IMR-90 (cell line): ENCODE measurements around the gene DBN1.

Experiments
- BHLHE40 ChIP-seq: fragments of 150-350 bp; IDR thresholded peaks from 2 replicates; pipeline ENCODE4 v1.6.1; 2016; ENCODE audit warnings: mild to moderate bottlenecking, low read depth, low read length
- CEBPB ChIP-seq: IDR thresholded peaks from 2 replicates; pipeline ENCODE4 v1.6.1; 2012; ENCODE audit warnings: low read depth, low read length, improper control_type of control experiment
- CTCF ChIP-seq: conservative IDR thresholded peaks from 2 replicates; pipeline ENCODE4 v1.5.1; 2012; ENCODE audit warnings: mild to moderate bottlenecking, low read depth, low read length, improper control_type of control experiment
- FOS ChIP-seq: fragments of 150-350 bp; IDR thresholded peaks from 2 replicates; pipeline ENCODE4 v1.6.1; 2016; ENCODE audit warnings: low read depth, low read length
- MAZ ChIP-seq: IDR thresholded peaks from 2 replicates; pipeline ENCODE4 v1.6.1; 2012; ENCODE audit warnings: low read depth, mild to moderate bottlenecking, low read length, improper control_type of control experiment, moderate library complexity, borderline replicate concordance
- MXI1 ChIP-seq: IDR thresholded peaks from 2 replicates; pipeline ENCODE4 v1.6.1; 2012; ENCODE audit warnings: low read depth, mild to moderate bottlenecking, low read length, moderate library complexity, borderline replicate concordance
- NFE2L2 ChIP-seq: fragments of 150-350 bp; IDR thresholded peaks from 2 replicates; pipeline ENCODE4 v1.6.1; 2016; ENCODE audit warnings: low read depth, mild to moderate bottlenecking, low read length
- POLR2A ChIP-seq: IDR thresholded peaks from 2 replicates; pipeline ENCODE4 v1.6.1; 2012; ENCODE audit warnings: mild to moderate bottlenecking, low read depth, low read length
- RAD21 ChIP-seq: IDR thresholded peaks from 2 replicates; pipeline ENCODE4 v1.6.1; 2012; ENCODE audit warnings: low read length, improper control_type of control experiment
- RCOR1 ChIP-seq: IDR thresholded peaks from 2 replicates; pipeline ENCODE4 v1.6.1; 2012; ENCODE audit warnings: mild to moderate bottlenecking, low read length, improper control_type of control experiment; ENCODE audit not compliant: insufficient replicate concordance
- RFX5 ChIP-seq: IDR thresholded peaks from 2 replicates; pipeline ENCODE4 v1.8.0; 2012; ENCODE audit warnings: low read depth, mild to moderate bottlenecking, low read length, moderate library complexity
- SMC3 ChIP-seq: fragments of 150-350 bp; IDR thresholded peaks from 2 replicates; pipeline ENCODE4 v1.6.1; 2016; ENCODE audit warnings: low read depth, mild to moderate bottlenecking, antibody characterized with exemption, low read length, moderate library complexity
- TF ChIP-seq, protein P1 (sequence below): fragments of 150-350 bp; IDR thresholded peaks from 2 replicates; pipeline ENCODE4 v1.6.1; 2016; ENCODE audit warnings: low read depth, mild to moderate bottlenecking, low read length, moderate library complexity, borderline replicate concordance

DNA sequence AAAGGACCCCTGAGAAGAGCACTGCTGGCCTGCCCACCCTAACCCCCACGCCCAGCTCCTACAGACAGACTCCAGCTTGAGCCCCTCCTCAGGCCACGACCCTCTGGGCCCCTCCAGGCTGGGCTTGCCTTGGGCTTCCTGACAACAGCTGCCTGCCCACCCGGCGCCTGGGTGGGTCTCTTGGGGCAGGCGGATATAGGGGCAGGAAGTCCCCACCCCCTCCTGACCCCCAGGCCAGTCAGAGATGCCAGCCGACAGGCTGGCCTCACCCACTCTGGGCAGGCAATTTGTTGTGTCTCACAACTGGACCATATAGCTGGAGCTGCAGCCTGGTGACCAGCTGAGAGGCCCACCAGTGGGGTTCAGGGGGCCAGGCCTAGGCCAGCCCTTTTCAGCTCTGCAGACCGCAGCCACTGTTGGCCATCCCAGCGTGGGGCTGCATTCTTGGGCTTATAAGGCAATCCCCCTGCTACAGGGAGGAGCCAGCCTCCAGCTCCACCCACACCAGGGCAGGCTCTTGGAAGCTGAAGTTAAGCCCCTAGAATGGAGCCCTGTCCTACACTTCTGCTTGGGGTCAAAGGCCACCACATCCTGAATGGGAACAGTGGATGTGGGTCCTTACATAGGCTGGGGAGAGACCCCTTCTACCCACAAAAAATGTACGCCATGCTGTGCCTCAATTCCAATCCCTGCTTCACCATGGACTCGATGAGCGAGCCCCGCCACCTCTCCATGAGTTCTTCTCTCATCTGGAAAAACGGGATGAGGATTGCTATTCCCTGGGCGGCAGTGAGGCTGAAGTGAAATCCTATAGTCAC, 22.0 kb upstream of the DBN1 start:
- TF ChIP-seq MXI1 (no peak), POLR2A (peak; percentile 76), FOS (no peak), CTCF (no peak), RAD21 (no peak), MAZ (peak; percentile 65; the same call in 1 of the 2 replicates), RCOR1 (no peak), CEBPB (0 out of 2 replicates have a peak, but pooled peaks have one; percentile 2), RFX5 (no peak), SMC3 (no peak), NFE2L2 (no peak), BHLHE40 (no peak)
- TF ChIP-seq, protein P1, sequence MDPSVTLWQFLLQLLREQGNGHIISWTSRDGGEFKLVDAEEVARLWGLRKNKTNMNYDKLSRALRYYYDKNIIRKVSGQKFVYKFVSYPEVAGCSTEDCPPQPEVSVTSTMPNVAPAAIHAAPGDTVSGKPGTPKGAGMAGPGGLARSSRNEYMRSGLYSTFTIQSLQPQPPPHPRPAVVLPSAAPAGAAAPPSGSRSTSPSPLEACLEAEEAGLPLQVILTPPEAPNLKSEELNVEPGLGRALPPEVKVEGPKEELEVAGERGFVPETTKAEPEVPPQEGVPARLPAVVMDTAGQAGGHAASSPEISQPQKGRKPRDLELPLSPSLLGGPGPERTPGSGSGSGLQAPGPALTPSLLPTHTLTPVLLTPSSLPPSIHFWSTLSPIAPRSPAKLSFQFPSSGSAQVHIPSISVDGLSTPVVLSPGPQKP, result no peak
